GM12878 (cell line): ENCODE results near the gene WIPF1. TPM values are rescaled to one million over a fixed set of nuclear protein-coding genes. Genes with fewer than 3 reads are reported as not detected.

Source experiments
- ATAC-seq: fragments of 200-7000 bp; cut with Tn5 transposase; 3 replicates; pipeline ENCODE4 v1.9.1; 2020; ENCODE audit warnings: mild to moderate bottlenecking, moderate library complexity
- Bru-seq: library from RNA; stranded (reverse); fragments of 400-500 nt; gene quantifications from one replicate; lab custom pipeline; 2021; lab: Mats Ljungman, UMichigan
- BruChase-seq, 2 experiments: library from RNA; stranded (reverse); fragments of 400-500 nt; gene quantifications; one replicate each; lab custom pipeline; 2021; lab: Mats Ljungman, UMichigan
- BruUV-seq: library from RNA; stranded (reverse); fragments of 400-500 nt; replicated peaks from 2 replicates; lab custom pipeline; 2021; lab: Mats Ljungman, UMichigan
- CTCF ChIA-PET: fragments of 300-600 bp; sonication (Branson Sonifier 250); formaldehyde crosslinking; extraction: SDS; loops from one replicate; lab custom pipeline; 2021; ENCODE audit warnings: inconsistent platforms; lab: Yijun Ruan, JAX
- POLR2A ChIA-PET: fragments of 350-600 bp; formaldehyde crosslinking; extraction: SDS; loops from one replicate; lab custom pipeline; 2021; ENCODE audit warnings: inconsistent platforms; lab: Charles Lee
- RAD21 ChIA-PET: fragments of 300-600 bp; sonication (Branson Sonifier 250); formaldehyde crosslinking; loops from one replicate; lab custom pipeline; 2023; ENCODE audit warnings: antibody characterized with exemption; ENCODE audit not compliant: unreplicated experiment; lab: Charles Lee
- SMC1A ChIA-PET: fragments of 300-600 bp; sonication (Branson Sonifier 250); formaldehyde crosslinking; loops from one replicate; lab custom pipeline; 2023; ENCODE audit not compliant: unreplicated experiment, uncharacterized antibody; lab: Charles Lee
- DNase-seq: peaks from one replicate; pipeline ENCODE4 v3.0.0-alpha.2; 2011; ENCODE audit warnings: low read depth, low spot score
- FAIRE-seq: peaks from 3 replicates; lab custom pipeline; 2011; peaks lifted over from hg19 to GRCh38; lab: Jason Lieb, UNC
- H2AFZ ChIP-seq: 2 replicates; pipeline ENCODE4 v1.6.0; 2011; ENCODE audit warnings: low read depth, low read length, control low read depth; ENCODE audit not compliant: control insufficient read depth
- H3K27ac ChIP-seq: 2 replicates; pipeline ENCODE4 v1.5.1; 2011; ENCODE audit warnings: control low read depth; ENCODE audit not compliant: control insufficient read depth, insufficient read depth
- H3K27me3 ChIP-seq, 2 experiments: replicated peaks in 1 of 2; 2 replicates each; pipeline versions ENCODE4 v1.6.0 to v1.6.1; 2011; ENCODE audit warnings: low read length in 1 of 2; ENCODE audit not compliant: control insufficient read depth in 2 of 2, insufficient read depth in 2 of 2
- H3K36me3 ChIP-seq, 2 experiments: 2 replicates each; pipeline ENCODE4 v1.5.1; 2011; ENCODE audit warnings: low read length in 1 of 2; ENCODE audit not compliant: control insufficient read depth in 2 of 2, insufficient read depth in 2 of 2
- H3K4me1 ChIP-seq: 2 replicates; pipeline ENCODE4 v1.6.1; 2011; ENCODE audit warnings: mild to moderate bottlenecking, low read length, moderate library complexity, mixed read lengths; ENCODE audit not compliant: control insufficient read depth, insufficient read depth
- H3K4me2 ChIP-seq: 2 replicates; pipeline ENCODE4 v1.6.0; 2011; ENCODE audit warnings: control low read depth; ENCODE audit not compliant: control insufficient read depth, insufficient read depth
- H3K4me3 ChIP-seq: fragments of 200-600 bp; sonication (generic); 2 replicates; pipeline ENCODE4 v1.5.1; 2016
- H3K79me2 ChIP-seq: 2 replicates; pipeline ENCODE4 v1.6.0; 2011; ENCODE audit warnings: low read length; ENCODE audit not compliant: control insufficient read depth, insufficient read depth
- H3K9ac ChIP-seq: 2 replicates; pipeline ENCODE4 v1.8.0; 2011; ENCODE audit warnings: low read length, control low read depth, mixed read lengths; ENCODE audit not compliant: control insufficient read depth, insufficient read depth
- H3K9me3 ChIP-seq: replicated peaks from 3 replicates; pipeline ENCODE4 v1.5.1; 2011; ENCODE audit warnings: mild to moderate bottlenecking, low read length; ENCODE audit not compliant: control insufficient read depth, insufficient read depth
- H4K20me1 ChIP-seq: 2 replicates; pipeline ENCODE4 v1.6.0; 2011; ENCODE audit not compliant: control insufficient read depth, insufficient read depth
- ATF7 ChIP-seq: fragments of 450-650 bp; IDR thresholded peaks from 2 replicates; pipeline ENCODE4 v1.6.1; 2016; ENCODE audit warnings: low read depth, mild to moderate bottlenecking
- BHLHE40 ChIP-seq, 2 experiments: fragments of 450-650 bp in 1 of 2; IDR thresholded peaks; 2 replicates each; pipeline ENCODE4 v1.6.1; 2011 to 2017; ENCODE audit warnings: low read depth in 2 of 2, borderline replicate concordance in 1 of 2, improper control_type of control experiment in 1 of 2, low read length in 1 of 2, mild to moderate bottlenecking in 1 of 2
- CEBPB ChIP-seq, 2 experiments: fragments of 150-350 bp in 1 of 2; IDR thresholded peaks; 2 replicates each; pipeline ENCODE4 v1.6.1; 2012 to 2014; ENCODE audit warnings: low read depth in 2 of 2, low read length in 2 of 2, borderline replicate concordance in 1 of 2, inconsistent platforms in 1 of 2
- CHD1 ChIP-seq: IDR thresholded peaks from 2 replicates; pipeline ENCODE4 v1.6.1; 2012; ENCODE audit warnings: low read depth, low read length, improper control_type of control experiment
- DPF2 ChIP-seq: fragments of 450-650 bp; IDR thresholded peaks from 2 replicates; pipeline ENCODE4 v1.6.1; 2017; ENCODE audit warnings: mild to moderate bottlenecking
- FOS ChIP-seq: IDR thresholded peaks from 3 replicates; pipeline ENCODE4 v1.6.1; 2011; ENCODE audit warnings: borderline replicate concordance; ENCODE audit not compliant: insufficient read length; ENCODE audit errors: extremely low read depth
- MEF2A ChIP-seq: IDR thresholded peaks from 2 replicates; pipeline ENCODE4 v1.6.1; 2011; ENCODE audit warnings: low read depth, mild to moderate bottlenecking, low read length, moderate library complexity; ENCODE audit not compliant: insufficient read depth
- MTA2 ChIP-seq: fragments of 450-650 bp; IDR thresholded peaks from 2 replicates; pipeline ENCODE4 v1.6.1; 2016; ENCODE audit warnings: low read depth, mild to moderate bottlenecking, moderate library complexity
- NBN ChIP-seq: fragments of 450-650 bp; IDR thresholded peaks from 2 replicates; pipeline ENCODE4 v1.6.1; 2016
- RAD51 ChIP-seq: fragments of 450-650 bp; IDR thresholded peaks from 2 replicates; pipeline ENCODE4 v1.6.1; 2016; ENCODE audit warnings: moderate library complexity, mild to moderate bottlenecking, inconsistent platforms
- SMAD1 ChIP-seq: fragments of 450-650 bp; IDR thresholded peaks from 2 replicates; pipeline ENCODE4 v1.6.1; 2018; ENCODE audit warnings: mild to moderate bottlenecking, low read depth; ENCODE audit not compliant: partially characterized antibody
- SP1 ChIP-seq: IDR thresholded peaks from one replicate; pipeline ENCODE4 v1.6.1; 2011; ENCODE audit warnings: low read depth, low read length
- SREBF1 ChIP-seq: IDR thresholded peaks from 2 replicates; pipeline ENCODE4 v1.6.1; 2012; ENCODE audit warnings: mild to moderate bottlenecking, low read length
- YY1 ChIP-seq: IDR thresholded peaks from 2 replicates; pipeline ENCODE4 v1.6.1; 2011; ENCODE audit warnings: low read depth, mild to moderate bottlenecking, low read length
- WGBS: methylation state at CpG from one replicate; pipeline ENCODE4 v1.1.6; 2016; ENCODE audit warnings: low lambda C conversion rate; ENCODE audit not compliant: insufficient replicate concordance, insufficient coverage; ENCODE audit errors: missing lambda C conversion rate; 5-methylcytosine and 5-hydroxymethylcytosine counted together
- in situ Hi-C: fragments of 300-500 bp; cut with MboI; formaldehyde crosslinking; loops from 9 replicates; pipeline ENCODE4 v1.14.3; 2018; ENCODE audit warnings: mixed read lengths
- intact Hi-C: fragments of 100-400 bp; cut with micrococcal nuclease; formaldehyde crosslinking; loops from one replicate; pipeline ENCODE4 v1.14.2; 2022; ENCODE audit not compliant: unreplicated experiment
- long read RNA-seq, 2 experiments: library from polyadenylated mRNA; unstranded; transcript quantifications; one replicate each; pipeline ENCODE4 v2.0.0, GENCODE V29; 2019 to 2020
- polyA minus RNA-seq, 3 experiments: library from RNA; depleted of rRNA, polyadenylated mRNA; stranded (reverse); fragments of >200 nt; gene quantifications; 2 replicates each; pipeline ENCODE4 v1.2.3, GENCODE V29; 2011
- polyA plus RNA-seq, 11 experiments: library from polyadenylated mRNA; depleted of rRNA in 4 of 11; unstranded in 6 of 11; stranded (reverse) in 5 of 11; fragments of >200 nt; fragmentation: Nextera tagmentation in 4 of 11; fragmentation: Illumina TruSeq in 1 of 11; extraction: Ambion mirVana in 4 of 11; extraction: Trizol in 1 of 11; gene quantifications; 1 replicate in 1 of 11; 2 replicates in 10 of 11; pipeline versions ENCODE4 v1.2.1 to v1.2.3, GENCODE V29; 2011 to 2016; ENCODE audit warnings: inconsistent platforms in 2 of 11, missing spikeins in 2 of 11, low read depth in 1 of 11
- total RNA-seq, 4 experiments: library from RNA; depleted of rRNA in 3 of 4; stranded (reverse); fragments of >200 nt in 3 of 4; fragmentation: Illumina TruSeq in 1 of 4; extraction: Trizol in 1 of 4; gene quantifications; 2 replicates each; pipeline versions ENCODE4 v1.2.1 to v1.2.3, GENCODE V29; 2013 to 2021
- TF ChIP-seq, protein P1 (sequence below): fragments of 450-650 bp; IDR thresholded peaks from 2 replicates; pipeline ENCODE4 v1.6.1; 2017; ENCODE audit warnings: mild to moderate bottlenecking

Gene WIPF1, protein sequence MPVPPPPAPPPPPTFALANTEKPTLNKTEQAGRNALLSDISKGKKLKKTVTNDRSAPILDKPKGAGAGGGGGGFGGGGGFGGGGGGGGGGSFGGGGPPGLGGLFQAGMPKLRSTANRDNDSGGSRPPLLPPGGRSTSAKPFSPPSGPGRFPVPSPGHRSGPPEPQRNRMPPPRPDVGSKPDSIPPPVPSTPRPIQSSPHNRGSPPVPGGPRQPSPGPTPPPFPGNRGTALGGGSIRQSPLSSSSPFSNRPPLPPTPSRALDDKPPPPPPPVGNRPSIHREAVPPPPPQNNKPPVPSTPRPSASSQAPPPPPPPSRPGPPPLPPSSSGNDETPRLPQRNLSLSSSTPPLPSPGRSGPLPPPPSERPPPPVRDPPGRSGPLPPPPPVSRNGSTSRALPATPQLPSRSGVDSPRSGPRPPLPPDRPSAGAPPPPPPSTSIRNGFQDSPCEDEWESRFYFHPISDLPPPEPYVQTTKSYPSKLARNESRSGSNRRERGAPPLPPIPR
- total RNA-seq (2013; cell fraction: nucleolus; rRNA removed): 126 and 131 TPM in 2 replicates
- total RNA-seq (2014; rRNA removed) (23.9 and 25.2 TPM in 2 replicates), total RNA-seq (2014; rRNA removed; fragmentation: Illumina TruSeq; extraction: Trizol) (52.1 and 57.1 TPM in 2 replicates), total RNA-seq (2021) (135 and 141 TPM in 2 replicates), polyA plus RNA-seq (2011; rRNA removed) (96.8 and 110 TPM in 2 replicates), polyA plus RNA-seq (2014; fragmentation: Illumina TruSeq; extraction: Trizol) (185 and 188 TPM in 2 replicates), polyA plus RNA-seq (2014; fragmentation: Nextera tagmentation; extraction: Ambion mirVana) (10 to 100 TPM; 23.1 to 28.6 TPM), polyA plus RNA-seq (2014; rRNA removed) (66.7 and 68.8 TPM in 2 replicates), polyA plus RNA-seq (2016; fragmentation: Nextera tagmentation; extraction: Ambion mirVana) (10 to 100 TPM; 71.2 to 77.5 TPM), polyA minus RNA-seq (2011; rRNA and poly(A)+ RNA removed) (114 and 136 TPM in 2 replicates), Bru-seq, nascent RNA (percentile 93 among the genes with signal in this experiment), BruChase-seq, experiment 1, labeled RNA remaining after a 6-hour chase (percentile 93 among the genes with signal in this experiment), BruChase-seq, experiment 2, labeled RNA remaining after a 2-hour chase (percentile 88 among the genes with signal in this experiment)
- 45.3 TPM for polyA plus RNA-seq (2011; ENCODE audit: low read depth)
- polyA plus RNA-seq (2011; cell fraction: cytosol; rRNA removed): 103 and 160 TPM in 2 replicates
- 112 and 138 TPM in 2 replicates for polyA plus RNA-seq (2011; cell fraction: nucleus; rRNA removed)
- 115 and 116 TPM in 2 replicates for polyA plus RNA-seq (2012)
- polyA minus RNA-seq (2011; cell fraction: cytosol; rRNA and poly(A)+ RNA removed): 56.0 and 63.3 TPM in 2 replicates
- 84.1 and 152 TPM in 2 replicates for polyA minus RNA-seq (2011; cell fraction: nucleus; rRNA and poly(A)+ RNA removed)
- long read RNA-seq, experiment 1, full-length matches to known transcripts: 4 of 37 reads
- long read RNA-seq, experiment 1, partial matches to known transcripts: 16 of 37 reads
- long read RNA-seq, experiment 1, other reads (novel, unspliced or antisense): 17 of 37 reads
- long read RNA-seq, experiment 2, partial matches to known transcripts: 17 of 120 reads
- long read RNA-seq, experiment 2, other reads (novel, unspliced or antisense): 101 of 120 reads

GRCh38 chr2:174597345-174598047 lies at the start of gene WIPF1:
Gene WIPF1 (minus strand): TSS chr2:174597804. CDS start chr2:174585573, 12,231 bp downstream.
- WGBS: 0% methylated on average over 6 of the region's 6 CpGs
- Histone ChIP-seq H3K4me3 (peak within 1 kb of the TSS; percentile 74), H3K9ac (peak within 1 kb of the TSS; percentile 90), H4K20me1 (no peaks in the 10 kb centered on the region), H3K36me3 (no peaks in the 10 kb centered on the region), H3K27me3 (no peaks in the 10 kb centered on the region), H3K9me3 (peaks cover 4% of the 10 kb centered on the region; the same call in 2 of the 3 replicates), H3K27ac (peak within 1 kb of the TSS; percentile 95), H3K79me2 (peaks cover 75% of the 10 kb centered on the region), H3K4me2 (peak within 1 kb of the TSS; percentile 96), H3K4me1 (peaks cover 26% of the 10 kb centered on the region), H2AFZ (no peak within 1 kb of the TSS; the same call in 1 of the 2 replicates)
- intact Hi-C loops: loop anchor here (1.0 to 10.0 kb wide), 5 partner anchors 11 to 633 kb away; partner anchors contain the start of gene SP3
- POLR2A ChIA-PET: interaction anchor here (1.2 to 11.7 kb wide), 6 partner anchors 13 to 111 kb away, joined by 4 to 246 read pairs (median 10); partner anchors contain the start of gene GPR155
- in situ Hi-C loops: loop anchor here (25.0 kb wide), 1 partner anchor 90 kb away; no protein-coding TSS in a partner anchor
- DNase-seq (peak; percentile 93), ATAC-seq (peak; percentile 56), FAIRE-seq (peak; percentile 96)
- BruUV-seq: TSS peak; percentile 77
- RAD21 ChIA-PET: interaction anchor here (0.8 to 19.4 kb wide), 13 partner anchors 13 to 134 kb away, joined by 3 to 294 read pairs (median 6); partner anchors contain the start of gene GPR155
- SMC1A ChIA-PET: interaction anchor here (1.0 to 31.8 kb wide), 15 partner anchors 1 to 446 kb away, joined by 3 to 537 read pairs (median 5); partner anchors contain the start of gene WIPF1
- CTCF ChIA-PET: interaction anchor here (1.0 to 31.2 kb wide), 11 partner anchors 8 to 134 kb away, joined by 3 to 534 read pairs (median 9); partner anchors contain the start of gene GPR155
- TF ChIP-seq BHLHE40 (IDR thresholded peaks at IDR 0.05; ENCODE audit: borderline replicate concordance in 1 of 2, low read depth in 2 of 2, low read length in 1 of 2) (peak in 1 of 2 experiments; percentile 56; a peak in 1 of 4 replicates), CEBPB (IDR thresholded peaks at IDR 0.05; ENCODE audit: borderline replicate concordance in 1 of 2, low read depth in 2 of 2, low read length in 2 of 2) (no peak), YY1 (peak; percentile 96), FOS (no peak), CHD1 (peak; percentile 83; the same call in 1 of the 2 replicates), MTA2 (peak; percentile 82), MEF2A (peak; percentile 72; the same call in 1 of the 2 replicates), DPF2 (peak; percentile 61; the same call in 1 of the 2 replicates), SREBF1 (no peak), NBN (peak; percentile 21; the same call in 1 of the 2 replicates), RAD51 (no peak), SP1 (peak; percentile 43), ATF7 (peak; percentile 85), SMAD1 (peak; percentile 53)
- TF ChIP-seq, protein P1, sequence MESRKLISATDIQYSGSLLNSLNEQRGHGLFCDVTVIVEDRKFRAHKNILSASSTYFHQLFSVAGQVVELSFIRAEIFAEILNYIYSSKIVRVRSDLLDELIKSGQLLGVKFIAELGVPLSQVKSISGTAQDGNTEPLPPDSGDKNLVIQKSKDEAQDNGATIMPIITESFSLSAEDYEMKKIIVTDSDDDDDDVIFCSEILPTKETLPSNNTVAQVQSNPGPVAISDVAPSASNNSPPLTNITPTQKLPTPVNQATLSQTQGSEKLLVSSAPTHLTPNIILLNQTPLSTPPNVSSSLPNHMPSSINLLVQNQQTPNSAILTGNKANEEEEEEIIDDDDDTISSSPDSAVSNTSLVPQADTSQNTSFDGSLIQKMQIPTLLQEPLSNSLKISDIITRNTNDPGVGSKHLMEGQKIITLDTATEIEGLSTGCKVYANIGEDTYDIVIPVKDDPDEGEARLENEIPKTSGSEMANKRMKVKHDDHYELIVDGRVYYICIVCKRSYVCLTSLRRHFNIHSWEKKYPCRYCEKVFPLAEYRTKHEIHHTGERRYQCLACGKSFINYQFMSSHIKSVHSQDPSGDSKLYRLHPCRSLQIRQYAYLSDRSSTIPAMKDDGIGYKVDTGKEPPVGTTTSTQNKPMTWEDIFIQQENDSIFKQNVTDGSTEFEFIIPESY: no peak
